H9 (cell line): ENCODE data around the gene C22orf23. TPM values are rescaled to one million over a fixed set of nuclear protein-coding genes. Genes with fewer than 3 reads are reported as not detected.

ENCODE experiments used
- DNase-seq: peaks from one replicate; pipeline ENCODE4 v3.0.0-alpha.2; 2017
- H2AFZ ChIP-seq: one replicate; pipeline ENCODE4 v1.6.1; 2013; ENCODE audit warnings: mild to moderate bottlenecking, low read length, control low read depth, moderate library complexity
- H2AK5ac ChIP-seq: 2 replicates; pipeline ENCODE4 v1.6.1; 2013; ENCODE audit warnings: low read length, control low read depth, mixed read lengths; ENCODE audit not compliant: insufficient read length
- H2BK120ac ChIP-seq: one replicate; pipeline ENCODE4 v1.6.1; 2013; ENCODE audit warnings: low read depth, mild to moderate bottlenecking, low read length, control low read depth, inconsistent platforms; ENCODE audit not compliant: poor library complexity, severe bottlenecking
- H2BK12ac ChIP-seq: 2 replicates; pipeline ENCODE4 v1.6.1; 2013; ENCODE audit warnings: low read length, control low read depth, mixed read lengths, low read depth; ENCODE audit not compliant: insufficient read length
- H2BK15ac ChIP-seq: 2 replicates; pipeline ENCODE4 v1.6.1; 2013; ENCODE audit warnings: low read depth, low read length, control low read depth
- H2BK20ac ChIP-seq: one replicate; pipeline ENCODE4 v1.6.1; 2013; ENCODE audit warnings: low read depth, mild to moderate bottlenecking, low read length, control low read depth, inconsistent platforms; ENCODE audit not compliant: poor library complexity, severe bottlenecking
- H2BK5ac ChIP-seq: 2 replicates; pipeline ENCODE4 v1.6.1; 2013; ENCODE audit warnings: low read length, control low read depth, mixed read lengths; ENCODE audit not compliant: insufficient read length
- H3K14ac ChIP-seq: 2 replicates; pipeline ENCODE4 v1.6.1; 2013; ENCODE audit warnings: low read length, control low read depth; ENCODE audit not compliant: insufficient read depth
- H3K18ac ChIP-seq: 2 replicates; pipeline ENCODE4 v1.6.1; 2013; ENCODE audit warnings: low read depth, mild to moderate bottlenecking, mixed read lengths, low read length, control low read depth; ENCODE audit not compliant: insufficient read length
- H3K23ac ChIP-seq: 2 replicates; pipeline ENCODE4 v1.6.1; 2013; ENCODE audit warnings: low read length, control low read depth, mixed read lengths, low read depth; ENCODE audit not compliant: insufficient read length
- H3K23me2 ChIP-seq: 2 replicates; pipeline ENCODE4 v1.6.1; 2013; ENCODE audit warnings: low read depth, mild to moderate bottlenecking, mixed read lengths, low read length, control low read depth; ENCODE audit not compliant: insufficient read length, poor library complexity, severe bottlenecking
- H3K27ac ChIP-seq: 2 replicates; pipeline ENCODE4 v1.5.1; 2013; ENCODE audit warnings: low read length, control low read depth, mixed read lengths, low read depth; ENCODE audit not compliant: insufficient read length
- H3K27me3 ChIP-seq: 2 replicates; pipeline ENCODE4 v1.6.1; 2013; ENCODE audit warnings: low read length, control low read depth, inconsistent platforms; ENCODE audit not compliant: insufficient read depth
- H3K4ac ChIP-seq: 2 replicates; pipeline ENCODE4 v1.6.1; 2013; ENCODE audit warnings: low read depth, mild to moderate bottlenecking, control low read depth, inconsistent platforms, low read length, moderate library complexity
- H3K4me1 ChIP-seq: 2 replicates; pipeline ENCODE4 v1.6.1; 2013; ENCODE audit warnings: low read length, control low read depth, inconsistent platforms; ENCODE audit not compliant: insufficient read depth
- H3K4me2 ChIP-seq: 2 replicates; pipeline ENCODE4 v1.6.1; 2013; ENCODE audit warnings: low read length, control low read depth, mixed read lengths; ENCODE audit not compliant: insufficient read length, insufficient read depth
- H3K56ac ChIP-seq: 2 replicates; pipeline ENCODE4 v1.6.1; 2013; ENCODE audit warnings: low read depth, mild to moderate bottlenecking, mixed read lengths, low read length, control low read depth; ENCODE audit not compliant: insufficient read length
- H3K79me1 ChIP-seq: 2 replicates; pipeline ENCODE4 v1.6.1; 2013; ENCODE audit warnings: low read depth, mild to moderate bottlenecking, moderate library complexity, low read length, control low read depth, inconsistent platforms; ENCODE audit not compliant: insufficient read depth, poor library complexity, severe bottlenecking
- H3K79me2 ChIP-seq: 2 replicates; pipeline ENCODE4 v1.6.1; 2013; ENCODE audit warnings: low read length, control low read depth, inconsistent platforms; ENCODE audit not compliant: insufficient read depth
- H3K9ac ChIP-seq: 2 replicates; pipeline ENCODE4 v1.6.1; 2013; ENCODE audit warnings: low read length, control low read depth, mixed read lengths; ENCODE audit not compliant: insufficient read length; ENCODE audit errors: extremely low read depth
- H3K9me3 ChIP-seq: one replicate; pipeline ENCODE4 v1.6.1; 2013; ENCODE audit warnings: low read depth, low read length, inconsistent platforms; ENCODE audit not compliant: control insufficient read depth
- H3T11ph ChIP-seq: one replicate; pipeline ENCODE4 v1.6.1; 2013; ENCODE audit warnings: mild to moderate bottlenecking, low read length, control low read depth, inconsistent platforms
- H4K20me1 ChIP-seq: one replicate; pipeline ENCODE4 v1.6.1; 2013; ENCODE audit not compliant: control insufficient read depth, insufficient read length, insufficient read depth
- H4K5ac ChIP-seq: 2 replicates; pipeline ENCODE4 v1.6.1; 2013; ENCODE audit warnings: low read depth, mild to moderate bottlenecking, mixed read lengths, low read length, control low read depth; ENCODE audit not compliant: insufficient read length
- H4K8ac ChIP-seq: replicated peaks from 2 replicates; pipeline ENCODE4 v1.6.1; 2013; ENCODE audit warnings: low read length, control low read depth, mixed read lengths, low read depth; ENCODE audit not compliant: insufficient read length
- H4K91ac ChIP-seq: 2 replicates; pipeline ENCODE4 v1.6.1; 2013; ENCODE audit warnings: low read depth, mild to moderate bottlenecking, moderate library complexity, mixed read lengths, low read length, control low read depth; ENCODE audit not compliant: insufficient read length
- H3K27ac Mint-ChIP-seq, 3 experiments: 2 replicates in 2 of 3; 3 replicates in 1 of 3; pipeline ENCODE4 v1.8.0; 2020 to 2021; ENCODE audit warnings: mixed read lengths in 3 of 3, mild to moderate bottlenecking in 1 of 3, moderate library complexity in 1 of 3
- H3K27me3 Mint-ChIP-seq: 2 replicates; pipeline ENCODE4 v1.8.0; 2021; ENCODE audit warnings: low read depth, mild to moderate bottlenecking, moderate library complexity, mixed read lengths
- H3K36me3 Mint-ChIP-seq, 3 experiments: 2 replicates in 2 of 3; 3 replicates in 1 of 3; pipeline ENCODE4 v1.8.0; 2020 to 2021; ENCODE audit warnings: low read depth in 3 of 3, mixed read lengths in 3 of 3; ENCODE audit not compliant: insufficient read depth in 1 of 3
- H3K4me1 Mint-ChIP-seq, 2 experiments: 2 replicates each; pipeline ENCODE4 v1.8.0; 2020; ENCODE audit warnings: mixed read lengths in 2 of 2
- H3K4me3 Mint-ChIP-seq, 2 experiments: 2 replicates in 1 of 2; 3 replicates in 1 of 2; pipeline ENCODE4 v1.8.0; 2020 to 2021; ENCODE audit warnings: mild to moderate bottlenecking in 2 of 2, mixed read lengths in 2 of 2, moderate library complexity in 1 of 2
- H3K9me3 Mint-ChIP-seq, 2 experiments: 2 replicates in 1 of 2; 3 replicates in 1 of 2; pipeline ENCODE4 v1.8.0; 2020; ENCODE audit warnings: mild to moderate bottlenecking in 2 of 2, mixed read lengths in 2 of 2, moderate library complexity in 1 of 2
- CTCF ChIP-seq: fragments of 200-600 bp; sonication (generic); conservative IDR thresholded peaks from 3 replicates; pipeline ENCODE4 v1.8.0; 2021; ENCODE audit warnings: antibody characterized with exemption, mild to moderate bottlenecking
- WGBS: extraction: QIAGEN DNeasy Blood & Tissue Kit; methylation state at CpG from one replicate; pipeline ENCODE4 v1.1.7; 2013; ENCODE audit warnings: missing lambda C conversion rate, low lambda C conversion rate, mixed read lengths; ENCODE audit not compliant: insufficient read length; ENCODE audit errors: extremely low coverage; 5-methylcytosine and 5-hydroxymethylcytosine counted together
- total RNA-seq: library from RNA; stranded (reverse); gene quantifications from 2 replicates; pipeline ENCODE4 v1.2.1, GENCODE V29; 2021

The C22orf23 gene
- total RNA-seq, 1 experiment from 2014 or later, result 0.57 TPM

- no peaks in the 10 kb centered on the region for H3K79me1 ChIP-seq
- H3K4me2 ChIP-seq, result no peak overlapping the region
- no peak overlapping the region for H4K5ac ChIP-seq
- DNase-seq, result peak; percentile 95
- H3K23me2 ChIP-seq, result no peaks in the 10 kb centered on the region
- H2BK20ac ChIP-seq, result no peak overlapping the region
- H4K91ac ChIP-seq, result no peak overlapping the region
- Mint-ChIP-seq H3K27me3 (no peaks in the 10 kb centered on the region), H3K4me1 (peaks cover 8 to 12% of the 10 kb centered on the region in 2 experiments), H3K36me3 (peaks cover 3 to 53% (median 27%) of the 10 kb centered on the region in 3 experiments; a peak in 5 of 7 replicates), H3K27ac (peak overlapping the region; percentile 52 to 94 (median 86); a peak in 5 of 7 replicates), H3K9me3 (no peaks in the 10 kb centered on the region), H3K4me3 (no peak overlapping the region; a peak in 1 of 5 replicates)
- no peak overlapping the region for H3T11ph ChIP-seq
- no CpG with 5 or more reads among the region's 13 CpGs for WGBS
- H2AK5ac ChIP-seq, result no peak overlapping the region
- no peak overlapping the region for H3K56ac ChIP-seq
- no peak overlapping the region for H2BK15ac ChIP-seq
- no peak overlapping the region for H3K9ac ChIP-seq
- H2BK12ac ChIP-seq, result no peak overlapping the region
- no peak overlapping the region for H4K8ac ChIP-seq
- no peaks in the 10 kb centered on the region for H3K9me3 ChIP-seq
- H3K18ac ChIP-seq, result no peak overlapping the region
- no peaks in the 10 kb centered on the region for H3K27me3 ChIP-seq
- no peak overlapping the region for H3K14ac ChIP-seq
- H3K27ac ChIP-seq, result no peak overlapping the region
- no peak overlapping the region for H3K23ac ChIP-seq
- no peaks in the 10 kb centered on the region for H3K4me1 ChIP-seq
- TF ChIP-seq CTCF, result peak; percentile 97
- H4K20me1 ChIP-seq, result no peaks in the 10 kb centered on the region
- H2AFZ ChIP-seq, result no peak overlapping the region
- H3K4ac ChIP-seq, result no peak overlapping the region
- H2BK5ac ChIP-seq, result no peak overlapping the region
- H2BK120ac ChIP-seq, result no peak overlapping the region
- H3K79me2 ChIP-seq, result no peaks in the 10 kb centered on the region
These were observed 19.6 kb downstream of the C22orf23 start for GRCh38 chr22:37933711-37934376.
